ENCODE measurements around the gene FOXA2.

- TF ChIP-seq CTCF (IDR thresholded peaks at IDR 0.05) (no peak), POLR2A (IDR thresholded peaks at IDR 0.05) (no peak)
These were observed 27.8 kb downstream of the FOXA2 start for GRCh38 chr20:22556565-22557056.

All from Peyer's patch (tissue), 4 donors.